DND-41 (cell line): Measurements from ENCODE around the gene NOX4.
"Not testable (repeated sequence)": the region's sequence is repeated elsewhere in the genome, so short reads cannot be mapped to it uniquely, and the experiment has no call there.

Experiments used
- CTCF ChIP-seq: IDR thresholded peaks from 2 replicates; pipeline ENCODE4 v1.5.1; 2012; ENCODE audit warnings: borderline replicate concordance, low read length, moderate library complexity, mild to moderate bottlenecking; ENCODE audit not compliant: poor library complexity, severe bottlenecking; ENCODE audit errors: extremely low read depth
- EZH2 ChIP-seq: IDR thresholded peaks from 3 replicates; pipeline ENCODE4 v1.6.1; 2012; ENCODE audit warnings: borderline replicate concordance, low read depth, mild to moderate bottlenecking, moderate library complexity, low read length, inconsistent platforms; ENCODE audit not compliant: severe bottlenecking

GRCh38 chr11:89310607-89311006 lies 180.6 kb downstream of the NOX4 start:
- TF ChIP-seq CTCF, EZH2: not testable (repeated sequence)
